HepG2 (cell line): ENCODE results near the gene HEPACAM. TPM values are rescaled to one million over a fixed set of nuclear protein-coding genes. Genes with fewer than 3 reads are reported as not detected.

ENCODE experiments used
- GABPA ChIP-seq, 2 experiments: IDR thresholded peaks; 2 replicates each; pipeline ENCODE4 v1.6.1; 2011 to 2016; ENCODE audit warnings: low read depth in 2 of 2, low read length in 1 of 2, missing biosample characterization in 1 of 2, missing genetic modification characterization in 1 of 2
- ISL2 ChIP-seq: sonication (generic); formaldehyde crosslinking; IDR thresholded peaks from 2 replicates; pipeline ENCODE4 v1.5.0; 2020; ENCODE audit warnings: missing genetic modification reagents
- JUN ChIP-seq: sonication (generic); formaldehyde crosslinking; IDR thresholded peaks from 2 replicates; pipeline ENCODE4 v1.4.0; 2020; ENCODE audit warnings: mild to moderate bottlenecking, missing genetic modification reagents
- KMT2B ChIP-seq: IDR thresholded peaks from 2 replicates; pipeline ENCODE4 v1.6.1; 2016; ENCODE audit warnings: missing genetic modification reagents, missing compliant biosample characterization
- MBNL3 ChIP-seq: fragments of 250-450 bp; sonication (Bioruptor Pico); conservative IDR thresholded peaks from 2 replicates; pipeline ENCODE4 v1.8.0; 2022; ENCODE audit warnings: mild to moderate bottlenecking, inconsistent platforms
- ZBTB8A ChIP-seq: sonication (generic); formaldehyde crosslinking; IDR thresholded peaks from 2 replicates; pipeline ENCODE4 v1.4.0; 2020; ENCODE audit warnings: mild to moderate bottlenecking, low read depth, missing genetic modification reagents, borderline replicate concordance
- ZFAT ChIP-seq: sonication (generic); formaldehyde crosslinking; conservative IDR thresholded peaks from 2 replicates; pipeline ENCODE4 v1.8.1; 2023; ENCODE audit warnings: missing genetic modification reagents, inconsistent platforms
- ZSCAN22 ChIP-seq: sonication (generic); formaldehyde crosslinking; IDR thresholded peaks from 2 replicates; pipeline ENCODE4 v1.4.0; 2020; ENCODE audit warnings: mild to moderate bottlenecking, missing genetic modification reagents
- polyA plus RNA-seq, 8 experiments: library from polyadenylated mRNA; depleted of rRNA in 3 of 8; stranded (reverse) in 7 of 8; unstranded in 1 of 8; fragments of >200 nt; fragmentation: Illumina TruSeq in 4 of 8; extraction: Trizol in 4 of 8; gene quantifications; 2 replicates each; pipeline versions ENCODE4 v1.2.1 to v1.2.3, GENCODE V29; 2011 to 2016; ENCODE audit warnings: low read depth in 4 of 8, missing spikeins in 1 of 8, mixed read lengths in 1 of 8; ENCODE audit not compliant: insufficient read depth in 1 of 8
- total RNA-seq, 5 experiments: library from RNA; depleted of rRNA; stranded (reverse); fragments of >200 nt; fragmentation: Illumina TruSeq; extraction: Trizol; gene quantifications; 2 replicates each; pipeline ENCODE4 v1.2.3, GENCODE V29; 2016; ENCODE audit warnings: low read depth in 1 of 5
- TF ChIP-seq, protein P1 (sequence below): sonication (generic); formaldehyde crosslinking; IDR thresholded peaks from one replicate; pipeline ENCODE4 v1.5.1; 2020; ENCODE audit warnings: mild to moderate bottlenecking, missing genetic modification reagents; ENCODE audit errors: not compliant biosample characterization
- TF ChIP-seq, protein P2 (sequence below): sonication (generic); formaldehyde crosslinking; IDR thresholded peaks from 2 replicates; pipeline ENCODE4 v1.4.0; 2020; ENCODE audit warnings: missing genetic modification reagents
- TF ChIP-seq, protein P3 (sequence below): sonication (generic); formaldehyde crosslinking; IDR thresholded peaks from 2 replicates; pipeline ENCODE4 v1.5.1; 2020; ENCODE audit warnings: mild to moderate bottlenecking, missing genetic modification reagents, borderline replicate concordance
- TF ChIP-seq, protein P4 (sequence below): IDR thresholded peaks from 2 replicates; pipeline ENCODE4 v1.6.1; 2012; ENCODE audit warnings: low read length, improper control_type of control experiment
- TF ChIP-seq, protein P5 (sequence below): sonication (generic); formaldehyde crosslinking; IDR thresholded peaks from 2 replicates; pipeline ENCODE4 v1.8.1; 2023; ENCODE audit warnings: missing genetic modification reagents, mild to moderate bottlenecking, borderline replicate concordance

HEPACAM gene
- total and polyA plus RNA-seq, 2 of the 13 experiments (the other 11 are each of a cell fraction or from before 2014, with no cell fraction given) = 66.9 to 121 TPM

DNA sequence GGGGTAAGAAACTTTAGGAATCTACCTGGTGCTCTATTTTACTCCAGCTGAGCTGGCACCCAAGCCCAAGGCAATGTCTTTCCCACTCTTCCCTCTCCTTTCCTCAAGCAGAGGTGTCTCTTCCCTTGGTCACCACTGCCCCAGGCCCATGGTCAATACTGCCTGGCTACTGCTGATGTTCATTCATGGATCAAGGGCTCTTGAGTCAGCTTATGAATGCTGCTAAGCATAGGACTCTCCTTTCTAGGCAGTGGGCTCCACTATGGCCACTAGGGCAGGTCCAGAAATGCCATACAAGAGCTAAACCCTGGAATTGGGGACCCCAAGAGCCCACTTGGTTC, 19.5 kb downstream of the HEPACAM start (continued):
- TF ChIP-seq, protein P1, sequence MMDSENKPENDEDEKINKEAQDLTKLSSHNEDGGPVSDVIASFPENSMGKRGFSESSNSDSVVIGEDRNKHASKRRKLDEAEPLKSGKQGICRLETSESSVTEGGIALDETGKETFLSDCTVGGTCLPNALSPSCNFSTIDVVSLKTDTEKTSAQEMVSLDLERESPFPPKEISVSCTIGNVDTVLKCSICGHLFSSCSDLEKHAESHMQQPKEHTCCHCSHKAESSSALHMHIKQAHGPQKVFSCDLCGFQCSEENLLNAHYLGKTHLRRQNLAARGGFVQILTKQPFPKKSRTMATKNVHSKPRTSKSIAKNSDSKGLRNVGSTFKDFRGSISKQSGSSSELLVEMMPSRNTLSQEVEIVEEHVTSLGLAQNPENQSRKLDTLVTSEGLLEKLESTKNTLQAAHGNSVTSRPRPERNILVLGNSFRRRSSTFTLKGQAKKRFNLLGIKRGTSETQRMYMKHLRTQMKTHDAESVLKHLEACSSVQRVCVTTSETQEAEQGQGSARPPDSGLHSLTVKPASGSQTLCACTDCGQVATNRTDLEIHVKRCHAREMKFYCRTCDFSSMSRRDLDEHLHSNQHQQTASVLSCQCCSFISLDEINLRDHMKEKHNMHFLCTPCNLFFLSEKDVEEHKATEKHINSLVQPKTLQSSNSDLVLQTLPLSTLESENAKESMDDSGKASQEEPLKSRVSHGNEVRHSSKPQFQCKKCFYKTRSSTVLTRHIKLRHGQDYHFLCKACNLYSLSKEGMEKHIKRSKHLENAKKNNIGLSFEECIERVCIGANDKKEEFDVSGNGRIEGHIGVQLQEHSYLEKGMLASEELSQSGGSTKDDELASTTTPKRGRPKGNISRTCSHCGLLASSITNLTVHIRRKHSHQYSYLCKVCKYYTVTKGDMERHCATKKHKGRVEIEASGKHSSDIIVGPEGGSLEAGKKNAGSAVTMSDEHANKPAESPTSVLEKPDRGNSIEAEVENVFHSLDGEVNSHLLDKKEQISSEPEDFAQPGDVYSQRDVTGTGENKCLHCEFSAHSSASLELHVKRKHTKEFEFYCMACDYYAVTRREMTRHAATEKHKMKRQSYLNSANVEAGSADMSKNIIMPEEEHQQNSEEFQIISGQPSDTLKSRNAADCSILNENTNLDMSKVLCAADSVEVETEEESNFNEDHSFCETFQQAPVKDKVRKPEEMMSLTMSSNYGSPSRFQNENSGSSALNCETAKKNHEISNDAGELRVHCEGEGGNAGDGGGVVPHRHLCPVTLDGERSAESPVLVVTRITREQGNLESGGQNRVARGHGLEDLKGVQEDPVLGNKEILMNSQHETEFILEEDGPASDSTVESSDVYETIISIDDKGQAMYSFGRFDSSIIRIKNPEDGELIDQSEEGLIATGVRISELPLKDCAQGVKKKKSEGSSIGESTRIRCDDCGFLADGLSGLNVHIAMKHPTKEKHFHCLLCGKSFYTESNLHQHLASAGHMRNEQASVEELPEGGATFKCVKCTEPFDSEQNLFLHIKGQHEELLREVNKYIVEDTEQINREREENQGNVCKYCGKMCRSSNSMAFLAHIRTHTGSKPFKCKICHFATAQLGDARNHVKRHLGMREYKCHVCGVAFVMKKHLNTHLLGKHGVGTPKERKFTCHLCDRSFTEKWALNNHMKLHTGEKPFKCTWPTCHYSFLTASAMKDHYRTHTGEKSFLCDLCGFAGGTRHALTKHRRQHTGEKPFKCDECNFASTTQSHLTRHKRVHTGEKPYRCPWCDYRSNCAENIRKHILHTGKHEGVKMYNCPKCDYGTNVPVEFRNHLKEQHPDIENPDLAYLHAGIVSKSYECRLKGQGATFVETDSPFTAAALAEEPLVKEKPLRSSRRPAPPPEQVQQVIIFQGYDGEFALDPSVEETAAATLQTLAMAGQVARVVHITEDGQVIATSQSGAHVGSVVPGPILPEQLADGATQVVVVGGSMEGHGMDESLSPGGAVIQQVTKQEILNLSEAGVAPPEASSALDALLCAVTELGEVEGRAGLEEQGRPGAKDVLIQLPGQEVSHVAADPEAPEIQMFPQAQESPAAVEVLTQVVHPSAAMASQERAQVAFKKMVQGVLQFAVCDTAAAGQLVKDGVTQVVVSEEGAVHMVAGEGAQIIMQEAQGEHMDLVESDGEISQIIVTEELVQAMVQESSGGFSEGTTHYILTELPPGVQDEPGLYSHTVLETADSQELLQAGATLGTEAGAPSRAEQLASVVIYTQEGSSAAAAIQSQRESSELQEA (CRISPR knock-in tag) = no peak
- no peak for TF ChIP-seq KMT2B (CRISPR knock-in tag)
- TF ChIP-seq JUN (CRISPR knock-in tag) = no peak
- no peak for TF ChIP-seq ZFAT (CRISPR knock-in tag)
- TF ChIP-seq, protein P2, sequence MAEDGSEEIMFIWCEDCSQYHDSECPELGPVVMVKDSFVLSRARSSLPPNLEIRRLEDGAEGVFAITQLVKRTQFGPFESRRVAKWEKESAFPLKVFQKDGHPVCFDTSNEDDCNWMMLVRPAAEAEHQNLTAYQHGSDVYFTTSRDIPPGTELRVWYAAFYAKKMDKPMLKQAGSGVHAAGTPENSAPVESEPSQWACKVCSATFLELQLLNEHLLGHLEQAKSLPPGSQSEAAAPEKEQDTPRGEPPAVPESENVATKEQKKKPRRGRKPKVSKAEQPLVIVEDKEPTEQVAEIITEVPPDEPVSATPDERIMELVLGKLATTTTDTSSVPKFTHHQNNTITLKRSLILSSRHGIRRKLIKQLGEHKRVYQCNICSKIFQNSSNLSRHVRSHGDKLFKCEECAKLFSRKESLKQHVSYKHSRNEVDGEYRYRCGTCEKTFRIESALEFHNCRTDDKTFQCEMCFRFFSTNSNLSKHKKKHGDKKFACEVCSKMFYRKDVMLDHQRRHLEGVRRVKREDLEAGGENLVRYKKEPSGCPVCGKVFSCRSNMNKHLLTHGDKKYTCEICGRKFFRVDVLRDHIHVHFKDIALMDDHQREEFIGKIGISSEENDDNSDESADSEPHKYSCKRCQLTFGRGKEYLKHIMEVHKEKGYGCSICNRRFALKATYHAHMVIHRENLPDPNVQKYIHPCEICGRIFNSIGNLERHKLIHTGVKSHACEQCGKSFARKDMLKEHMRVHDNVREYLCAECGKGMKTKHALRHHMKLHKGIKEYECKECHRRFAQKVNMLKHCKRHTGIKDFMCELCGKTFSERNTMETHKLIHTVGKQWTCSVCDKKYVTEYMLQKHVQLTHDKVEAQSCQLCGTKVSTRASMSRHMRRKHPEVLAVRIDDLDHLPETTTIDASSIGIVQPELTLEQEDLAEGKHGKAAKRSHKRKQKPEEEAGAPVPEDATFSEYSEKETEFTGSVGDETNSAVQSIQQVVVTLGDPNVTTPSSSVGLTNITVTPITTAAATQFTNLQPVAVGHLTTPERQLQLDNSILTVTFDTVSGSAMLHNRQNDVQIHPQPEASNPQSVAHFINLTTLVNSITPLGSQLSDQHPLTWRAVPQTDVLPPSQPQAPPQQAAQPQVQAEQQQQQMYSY (CRISPR knock-in tag) = no peak
- TF ChIP-seq, protein P3, sequence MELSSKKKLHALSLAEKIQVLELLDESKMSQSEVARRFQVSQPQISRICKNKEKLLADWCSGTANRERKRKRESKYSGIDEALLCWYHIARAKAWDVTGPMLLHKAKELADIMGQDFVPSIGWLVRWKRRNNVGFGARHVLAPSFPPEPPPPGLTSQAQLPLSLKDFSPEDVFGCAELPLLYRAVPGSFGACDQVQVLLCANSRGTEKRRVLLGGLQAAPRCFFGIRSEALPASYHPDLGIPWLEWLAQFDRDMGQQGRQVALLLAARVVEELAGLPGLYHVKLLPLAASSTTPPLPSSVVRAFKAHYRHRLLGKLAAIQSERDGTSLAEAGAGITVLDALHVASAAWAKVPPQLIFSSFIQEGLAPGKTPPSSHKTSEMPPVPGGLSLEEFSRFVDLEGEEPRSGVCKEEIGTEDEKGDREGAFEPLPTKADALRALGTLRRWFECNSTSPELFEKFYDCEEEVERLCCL = no peak
- TF ChIP-seq, protein P4, sequence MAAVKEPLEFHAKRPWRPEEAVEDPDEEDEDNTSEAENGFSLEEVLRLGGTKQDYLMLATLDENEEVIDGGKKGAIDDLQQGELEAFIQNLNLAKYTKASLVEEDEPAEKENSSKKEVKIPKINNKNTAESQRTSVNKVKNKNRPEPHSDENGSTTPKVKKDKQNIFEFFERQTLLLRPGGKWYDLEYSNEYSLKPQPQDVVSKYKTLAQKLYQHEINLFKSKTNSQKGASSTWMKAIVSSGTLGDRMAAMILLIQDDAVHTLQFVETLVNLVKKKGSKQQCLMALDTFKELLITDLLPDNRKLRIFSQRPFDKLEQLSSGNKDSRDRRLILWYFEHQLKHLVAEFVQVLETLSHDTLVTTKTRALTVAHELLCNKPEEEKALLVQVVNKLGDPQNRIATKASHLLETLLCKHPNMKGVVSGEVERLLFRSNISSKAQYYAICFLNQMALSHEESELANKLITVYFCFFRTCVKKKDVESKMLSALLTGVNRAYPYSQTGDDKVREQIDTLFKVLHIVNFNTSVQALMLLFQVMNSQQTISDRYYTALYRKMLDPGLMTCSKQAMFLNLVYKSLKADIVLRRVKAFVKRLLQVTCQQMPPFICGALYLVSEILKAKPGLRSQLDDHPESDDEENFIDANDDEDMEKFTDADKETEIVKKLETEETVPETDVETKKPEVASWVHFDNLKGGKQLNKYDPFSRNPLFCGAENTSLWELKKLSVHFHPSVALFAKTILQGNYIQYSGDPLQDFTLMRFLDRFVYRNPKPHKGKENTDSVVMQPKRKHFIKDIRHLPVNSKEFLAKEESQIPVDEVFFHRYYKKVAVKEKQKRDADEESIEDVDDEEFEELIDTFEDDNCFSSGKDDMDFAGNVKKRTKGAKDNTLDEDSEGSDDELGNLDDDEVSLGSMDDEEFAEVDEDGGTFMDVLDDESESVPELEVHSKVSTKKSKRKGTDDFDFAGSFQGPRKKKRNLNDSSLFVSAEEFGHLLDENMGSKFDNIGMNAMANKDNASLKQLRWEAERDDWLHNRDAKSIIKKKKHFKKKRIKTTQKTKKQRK = no peak
- no peak for TF ChIP-seq ZBTB8A (CRISPR knock-in tag)
- TF ChIP-seq MBNL3 (CRISPR knock-in tag) = no peak
- TF ChIP-seq, protein P5, sequence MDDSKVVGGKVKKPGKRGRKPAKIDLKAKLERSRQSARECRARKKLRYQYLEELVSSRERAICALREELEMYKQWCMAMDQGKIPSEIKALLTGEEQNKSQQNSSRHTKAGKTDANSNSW (CRISPR knock-in tag) = no peak
- no peak for TF ChIP-seq GABPA (IDR thresholded peaks at IDR 0.05; ENCODE audit: low read depth, low read length)
- no peak for TF ChIP-seq GABPA (CRISPR knock-in tag; IDR thresholded peaks at IDR 0.05; ENCODE audit: low read depth)
- no peak for TF ChIP-seq ZSCAN22 (CRISPR knock-in tag)
- TF ChIP-seq ISL2 = no peak
